Psoas muscle (tissue), 8 donors: ENCODE data around the gene FOXP1. TPM values are rescaled to one million over a fixed set of nuclear protein-coding genes. Genes with fewer than 3 reads are reported as not detected.
A peak's percentile ranks its signal among the peaks of the same experiment; 100 is the strongest.

ENCODE experiments used
- ATAC-seq, 4 donors: fragments of 200-7000 bp; cut with Tn5 transposase; one replicate each; pipeline ENCODE4 v1.9.1; 2020; ENCODE audit warnings: moderate library complexity in 3 of 4, mild to moderate bottlenecking in 2 of 4
- DNase-seq, 2 donors: peaks; one replicate each; pipeline ENCODE4 v3.0.0-alpha.2; 2020
- H3K27ac ChIP-seq: fragments of 200-600 bp; one replicate; pipeline ENCODE4 v1.8.0; 2022
- H3K27me3 ChIP-seq, 3 donors: fragments of 200-600 bp in 1 of 3; one replicate each; pipeline versions ENCODE4 v1.6.1 to v1.8.0; 2013 to 2022; ENCODE audit warnings: low read length in 2 of 3, mild to moderate bottlenecking in 2 of 3, moderate library complexity in 1 of 3; ENCODE audit not compliant: insufficient read depth in 3 of 3
- H3K36me3 ChIP-seq, 2 donors: fragments of 200-600 bp in 1 of 2; one replicate each; pipeline versions ENCODE4 v1.6.1 to v1.8.0; 2013 to 2022; ENCODE audit warnings: low read depth in 1 of 2, mild to moderate bottlenecking in 1 of 2, moderate library complexity in 1 of 2; ENCODE audit not compliant: insufficient read depth in 1 of 2
- H3K4me1 ChIP-seq: fragments of 200-600 bp; one replicate; pipeline ENCODE4 v1.8.0; 2022
- H3K4me3 ChIP-seq: fragments of 200-600 bp; one replicate; pipeline ENCODE4 v1.8.0; 2022; ENCODE audit warnings: mild to moderate bottlenecking
- H3K9me3 ChIP-seq: fragments of 200-600 bp; one replicate; pipeline ENCODE4 v1.8.0; 2022
- CTCF ChIP-seq: fragments of 200-600 bp; IDR thresholded peaks from one replicate; pipeline ENCODE4 v1.8.0; 2022; ENCODE audit warnings: antibody characterized with exemption
- WGBS, 3 donors: extraction: QIAGEN DNeasy Blood & Tissue Kit; methylation state at CpG; one replicate each; pipeline versions ENCODE4 v1.1.6 to v1.1.7; 2013; 5-methylcytosine and 5-hydroxymethylcytosine counted together
- intact Hi-C, 2 donors: fragments of 100-400 bp; cut with DNase I; formaldehyde crosslinking; loops; one replicate each; pipeline versions ENCODE4 v1.11.0 to v1.14.2; 2022
- polyA plus RNA-seq, 3 donors: library from polyadenylated mRNA; stranded (reverse); fragments of 200-250 nt; gene quantifications; one replicate each; pipeline ENCODE4 v1.2.3, GENCODE V29; 2013
- total RNA-seq, 4 donors: library from RNA; stranded (reverse); fragmentation: NEBNext Ultra II Directional in 2 of 4; extraction: Animal tissue kit (Norgen Biotek cat#: 25700) in 2 of 4; gene quantifications; one replicate each; pipeline versions ENCODE4 v1.2.1 to v1.2.4, GENCODE V29; 2021 to 2023
- donor health status: healthy with polysubstance abuse.
- donor health status: DM: no; HTN: no; CAD: no; lungs with moderate emphysema.
- donor health status: Bipolar disorder and iron deficiency.
- donor health status: healthy.
- donor health status: DM: yes; HTN: yes; CAD: no.
- donor health status: DM: no; HTN: no; CAD: no.
- donor health status: DM: no; HTN: no; CAD: no.
- donor health status: DM: yes; HTN: yes; CAD: no.

The FOXP1 gene
- total and polyA plus RNA-seq, 7 donors: 2.6 to 26.4 (median 15.4) TPM

DNA sequence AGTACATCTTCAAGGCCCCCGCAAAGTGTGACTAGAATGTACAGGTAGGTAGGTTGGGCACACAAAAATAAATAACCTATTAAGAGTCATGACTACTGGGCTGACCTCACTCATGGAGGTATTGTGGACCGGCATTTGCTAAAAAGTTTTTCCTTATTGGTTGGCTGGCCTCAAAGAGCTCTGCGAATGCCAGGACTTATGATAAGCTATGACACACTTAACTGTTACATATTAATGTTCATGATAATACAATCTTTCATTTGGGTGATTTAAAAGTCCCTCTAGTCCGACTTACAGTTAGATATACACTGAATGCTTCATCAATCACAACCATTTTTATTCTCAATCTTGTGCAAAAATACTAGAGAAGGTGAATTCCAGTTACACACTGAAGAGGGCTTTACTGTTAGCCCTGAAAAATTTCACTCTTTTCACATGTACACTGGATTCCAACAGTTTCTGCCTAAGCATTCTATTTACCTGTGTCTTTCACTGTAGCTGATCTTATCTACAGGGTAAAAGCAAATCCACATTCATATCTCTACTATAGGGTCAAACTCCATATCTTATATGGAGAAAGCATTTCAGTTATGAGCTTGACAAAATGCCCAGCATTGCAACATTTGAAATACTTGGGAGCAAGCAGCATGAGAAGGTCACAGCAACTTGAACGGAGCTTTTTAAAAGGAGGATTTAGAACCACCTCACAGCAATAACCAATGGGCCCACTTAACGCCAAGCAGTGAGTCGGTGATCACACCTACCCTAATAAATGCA, 329.1 kb downstream of the FOXP1 start:
- TF ChIP-seq CTCF: no peak
- WGBS, 3 donors: 54 to 70% (median 63%) methylated on average over 7 of the region's 7 CpGs
- Histone ChIP-seq H3K4me1 (peaks cover 10% of the 10 kb centered on the region), H3K4me3 (no peak overlapping the region), H3K36me3 (no peaks in the 10 kb centered on the region), H3K27me3 (no peaks in the 10 kb centered on the region), H3K9me3 (no peaks in the 10 kb centered on the region), H3K27ac (no peak overlapping the region)
- intact Hi-C loops: no loop called here
- ATAC-seq (peak in 2 of 4 donors; percentile 34 to 45), DNase-seq (no peak)

- intact Hi-C loops: no loop called here
- Histone ChIP-seq H3K9me3 (no peaks in the 10 kb centered on the region), H3K4me3 (no peak overlapping the region), H3K36me3 (no peaks in the 10 kb centered on the region), H3K4me1 (peaks cover 10% of the 10 kb centered on the region), H3K27me3 (no peaks in the 10 kb centered on the region), H3K27ac (no peak overlapping the region)
- WGBS, 3 donors: 77 to 84% (median 81%) methylated on average over 2 of the region's 2 CpGs
- no peak for TF ChIP-seq CTCF
- no peak for DNase-seq
- ATAC-seq: no peak
These were observed 330.4 kb downstream of the FOXP1 start for GRCh38 chr3:71253169-71253568.

GRCh38 chr3:71252466-71252865, 331.1 kb downstream of the FOXP1 start:
- ATAC-seq (no peak), DNase-seq (no peak)
- WGBS, 3 donors: 86 to 91% (median 89%) methylated on average over 2 of the region's 2 CpGs
- no peak overlapping the region for H3K27ac ChIP-seq
- H3K27me3 ChIP-seq: no peaks in the 10 kb centered on the region
- no peaks in the 10 kb centered on the region for H3K36me3 ChIP-seq
- no peak for TF ChIP-seq CTCF
- H3K9me3 ChIP-seq: no peaks in the 10 kb centered on the region
- H3K4me1 ChIP-seq: peaks cover 10% of the 10 kb centered on the region
- intact Hi-C loops: no loop called here
- H3K4me3 ChIP-seq: no peak overlapping the region

GRCh38 chr3:71251156-71251775, 332.3 kb downstream of the FOXP1 start:
- Histone ChIP-seq H3K4me1 (peaks cover 10% of the 10 kb centered on the region), H3K36me3 (no peaks in the 10 kb centered on the region), H3K4me3 (no peak overlapping the region), H3K9me3 (no peaks in the 10 kb centered on the region), H3K27ac (no peak overlapping the region), H3K27me3 (no peaks in the 10 kb centered on the region)
- ATAC-seq (no peak), DNase-seq (no peak)
- intact Hi-C loops: no loop called here
- WGBS, 3 donors: 86 to 88% (median 88%) methylated on average over 8 of the region's 8 CpGs
- no peak for TF ChIP-seq CTCF
